ENCODE measurements around the gene TCEAL5.

Gene TCEAL5

DNA sequence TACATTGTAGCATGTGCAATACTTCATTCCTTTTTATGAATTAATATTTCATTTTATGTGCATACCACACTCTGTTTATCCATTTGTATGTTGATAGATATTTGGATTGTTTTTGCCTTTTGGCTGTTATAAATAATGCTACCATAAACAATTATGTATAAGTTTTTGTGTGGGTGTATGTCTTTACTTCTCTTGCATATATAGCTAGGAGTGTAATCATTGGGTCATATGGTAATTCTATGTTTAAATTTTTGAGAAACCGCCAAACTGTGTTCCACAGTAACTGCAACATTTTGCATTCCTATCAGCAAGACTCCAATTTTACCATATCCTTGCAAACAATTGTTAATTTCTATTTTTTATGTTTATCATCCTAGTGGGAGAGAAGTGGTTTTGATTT lies 3.1 kb upstream of the TCEAL5 start:
- TF ChIP-seq CTCF (IDR thresholded peaks at IDR 0.05; ENCODE audit: low read length), result no peak
- TF ChIP-seq EZH2 (optimal IDR thresholded peaks at IDR 0.05; ENCODE audit: low read depth, low read length), result no peak
- no peak for TF ChIP-seq EZH2phosphoT487 (IDR thresholded peaks at IDR 0.05; ENCODE audit: low read length)
- H3K4me1 ChIP-seq (ENCODE audit: low read length), result no peaks in the 10 kb centered on the region
- H3K27ac ChIP-seq (ENCODE audit: low read length), result no peak overlapping the region

GRCh38 chrX:103275947-103276567 lies 493 bp downstream of the TCEAL5 start:
- H3K4me1 ChIP-seq (ENCODE audit: low read length), result no peaks in the 10 kb centered on the region
- no peaks in the 10 kb centered on the region for H3K9me2 ChIP-seq (replicated peaks; ENCODE audit: insufficient read depth, low read length)
- no peaks in the 10 kb centered on the region for H3K9me3 ChIP-seq (replicated peaks; ENCODE audit: insufficient read depth, low read length)
- DNase-seq, result no peak
- H4K20me1 ChIP-seq (ENCODE audit: insufficient read depth, low read length), result no peaks in the 10 kb centered on the region
- no peaks in the 10 kb centered on the region for H3K27me3 ChIP-seq (replicated peaks; ENCODE audit: insufficient read depth, low read length)
- H2AFZ ChIP-seq (ENCODE audit: low read length), result no peak overlapping the region
- no peak overlapping the region for H3K27ac ChIP-seq (ENCODE audit: low read length)
- no peaks in the 10 kb centered on the region for H3K79me2 ChIP-seq (ENCODE audit: low read length)
- H3K9ac ChIP-seq (ENCODE audit: low read length), result no peak overlapping the region
- no peaks in the 10 kb centered on the region for H3K36me3 ChIP-seq (replicated peaks; ENCODE audit: insufficient read depth, low read length)
- no peak for TF ChIP-seq EZH2phosphoT487 (IDR thresholded peaks at IDR 0.05; ENCODE audit: low read length)
- no peak for TF ChIP-seq EZH2 (optimal IDR thresholded peaks at IDR 0.05; ENCODE audit: low read depth, low read length)
- no peak for TF ChIP-seq CTCF (IDR thresholded peaks at IDR 0.05; ENCODE audit: low read length)
- no peaks in the 10 kb centered on the region for H3F3A ChIP-seq (ENCODE audit: insufficient read depth, low read length)
- no peak overlapping the region for H3K4me2 ChIP-seq (ENCODE audit: low read depth, low read length)
- no peak overlapping the region for H3K4me3 ChIP-seq (ENCODE audit: low read length)

More for the DNA sequence above, 3.1 kb upstream of the TCEAL5 start:
- H4K20me1 ChIP-seq (ENCODE audit: insufficient read depth, low read length), result no peaks in the 10 kb centered on the region
- no peak overlapping the region for H3K4me3 ChIP-seq (ENCODE audit: low read length)
- H3K27me3 ChIP-seq (replicated peaks; ENCODE audit: insufficient read depth, low read length), result no peaks in the 10 kb centered on the region
- DNase-seq, result no peak
- H3K79me2 ChIP-seq (ENCODE audit: low read length), result no peaks in the 10 kb centered on the region
- H3K9me2 ChIP-seq (replicated peaks; ENCODE audit: insufficient read depth, low read length), result no peaks in the 10 kb centered on the region
- H3K4me2 ChIP-seq (ENCODE audit: low read depth, low read length), result no peak overlapping the region
- no peaks in the 10 kb centered on the region for H3K9me3 ChIP-seq (replicated peaks; ENCODE audit: insufficient read depth, low read length)
- no peak overlapping the region for H2AFZ ChIP-seq (ENCODE audit: low read length)
- H3F3A ChIP-seq (ENCODE audit: insufficient read depth, low read length), result no peaks in the 10 kb centered on the region
- no peaks in the 10 kb centered on the region for H3K36me3 ChIP-seq (replicated peaks; ENCODE audit: insufficient read depth, low read length)
- H3K9ac ChIP-seq (ENCODE audit: low read length), result no peak overlapping the region

GRCh38 chrX:103274284-103274683 lies 2.3 kb downstream of the TCEAL5 start:
- no peaks in the 10 kb centered on the region for H3F3A ChIP-seq (ENCODE audit: insufficient read depth, low read length)
- no peak overlapping the region for H2AFZ ChIP-seq (ENCODE audit: low read length)
- no peak overlapping the region for H3K4me3 ChIP-seq (ENCODE audit: low read length)
- no peaks in the 10 kb centered on the region for H4K20me1 ChIP-seq (ENCODE audit: insufficient read depth, low read length)
- no peaks in the 10 kb centered on the region for H3K9me3 ChIP-seq (replicated peaks; ENCODE audit: insufficient read depth, low read length)
- DNase-seq, result no peak
- no peaks in the 10 kb centered on the region for H3K36me3 ChIP-seq (replicated peaks; ENCODE audit: insufficient read depth, low read length)
- H3K27ac ChIP-seq (ENCODE audit: low read length), result no peak overlapping the region
- H3K4me2 ChIP-seq (ENCODE audit: low read depth, low read length), result no peak overlapping the region
- no peaks in the 10 kb centered on the region for H3K9me2 ChIP-seq (replicated peaks; ENCODE audit: insufficient read depth, low read length)
- no peaks in the 10 kb centered on the region for H3K27me3 ChIP-seq (replicated peaks; ENCODE audit: insufficient read depth, low read length)
- TF ChIP-seq EZH2phosphoT487 (IDR thresholded peaks at IDR 0.05; ENCODE audit: low read length) (no peak), CTCF (IDR thresholded peaks at IDR 0.05; ENCODE audit: low read length) (no peak), EZH2 (optimal IDR thresholded peaks at IDR 0.05; ENCODE audit: low read depth, low read length) (no peak)
- no peak overlapping the region for H3K9ac ChIP-seq (ENCODE audit: low read length)
- no peaks in the 10 kb centered on the region for H3K79me2 ChIP-seq (ENCODE audit: low read length)
- no peaks in the 10 kb centered on the region for H3K4me1 ChIP-seq (ENCODE audit: low read length)
